Ishikawa (cell line): ENCODE data around the gene SCTR.

Experiments
- CEBPB ChIP-seq: IDR thresholded peaks from 2 replicates; pipeline ENCODE4 v1.6.1; 2012
- CREB1 ChIP-seq: IDR thresholded peaks from 2 replicates; pipeline ENCODE4 v1.6.1; 2012; ENCODE audit warnings: low read depth
- EGR1 ChIP-seq: IDR thresholded peaks from 2 replicates; pipeline ENCODE4 v1.6.1; 2012
- EP300 ChIP-seq: IDR thresholded peaks from 2 replicates; pipeline ENCODE4 v1.6.1; 2012; ENCODE audit warnings: borderline replicate concordance
- FOXM1 ChIP-seq: IDR thresholded peaks from 2 replicates; pipeline ENCODE4 v1.6.1; 2012; ENCODE audit warnings: low read depth, borderline replicate concordance
- MAX ChIP-seq: IDR thresholded peaks from 2 replicates; pipeline ENCODE4 v1.6.1; 2012
- NFIC ChIP-seq: IDR thresholded peaks from 2 replicates; pipeline ENCODE4 v1.6.1; 2012
- RAD21 ChIP-seq: IDR thresholded peaks from 2 replicates; pipeline ENCODE4 v1.6.1; 2012; ENCODE audit warnings: low read depth
- REST ChIP-seq: IDR thresholded peaks from 2 replicates; pipeline ENCODE4 v1.6.1; 2012; ENCODE audit warnings: low read depth, mild to moderate bottlenecking
- TAF1 ChIP-seq: IDR thresholded peaks from 2 replicates; pipeline ENCODE4 v1.6.1; 2012; ENCODE audit warnings: low read depth, mild to moderate bottlenecking
- TCF12 ChIP-seq: IDR thresholded peaks from 2 replicates; pipeline ENCODE4 v1.6.1; 2012; ENCODE audit warnings: low read depth
- TEAD4 ChIP-seq: IDR thresholded peaks from 2 replicates; pipeline ENCODE4 v1.6.1; 2012
- USF1 ChIP-seq: IDR thresholded peaks from 2 replicates; pipeline ENCODE4 v1.6.1; 2012
- YY1 ChIP-seq: IDR thresholded peaks from 2 replicates; pipeline ENCODE4 v1.6.1; 2012; ENCODE audit warnings: low read depth
- ZBTB7A ChIP-seq: IDR thresholded peaks from 2 replicates; pipeline ENCODE4 v1.6.1; 2012; ENCODE audit warnings: low read depth

The SCTR gene

DNA sequence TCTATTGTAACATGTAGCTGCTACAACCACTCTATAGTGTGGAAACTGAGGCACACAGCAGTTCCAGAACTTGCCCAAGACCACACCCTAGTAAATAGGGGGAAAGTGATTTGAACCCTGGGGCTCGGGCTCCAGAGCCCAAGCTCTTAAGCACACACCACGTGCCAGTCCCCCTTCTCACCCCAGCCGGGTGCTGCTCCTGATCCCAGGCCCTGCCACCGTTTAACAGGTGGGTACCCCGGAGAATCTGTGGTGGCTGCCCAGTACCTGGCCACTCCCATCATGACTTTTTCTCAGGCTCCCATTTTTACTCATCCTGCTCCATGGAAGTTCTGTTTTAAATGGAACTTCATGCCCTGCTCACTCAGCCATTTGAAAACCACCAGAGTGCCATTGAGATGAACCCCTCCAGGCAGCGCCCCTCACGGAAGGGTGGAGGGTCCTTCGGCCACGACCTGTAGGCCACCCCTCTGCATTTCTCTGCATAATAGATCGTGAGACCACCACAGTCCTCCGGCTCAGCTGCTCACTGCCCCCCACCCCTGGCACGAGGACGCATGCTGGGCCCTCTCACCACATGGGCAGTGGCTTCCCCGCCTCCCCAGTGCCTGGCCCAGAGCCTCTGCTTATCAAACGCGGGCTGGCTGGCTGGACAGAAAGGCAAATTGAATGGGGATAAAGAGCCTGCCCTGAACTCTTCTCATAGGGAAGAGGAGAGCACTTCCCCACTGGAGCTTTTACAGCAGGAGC lies 50.5 kb downstream of the SCTR start:
- TF ChIP-seq CREB1: no peak
- TF ChIP-seq NFIC: no peak

DNA sequence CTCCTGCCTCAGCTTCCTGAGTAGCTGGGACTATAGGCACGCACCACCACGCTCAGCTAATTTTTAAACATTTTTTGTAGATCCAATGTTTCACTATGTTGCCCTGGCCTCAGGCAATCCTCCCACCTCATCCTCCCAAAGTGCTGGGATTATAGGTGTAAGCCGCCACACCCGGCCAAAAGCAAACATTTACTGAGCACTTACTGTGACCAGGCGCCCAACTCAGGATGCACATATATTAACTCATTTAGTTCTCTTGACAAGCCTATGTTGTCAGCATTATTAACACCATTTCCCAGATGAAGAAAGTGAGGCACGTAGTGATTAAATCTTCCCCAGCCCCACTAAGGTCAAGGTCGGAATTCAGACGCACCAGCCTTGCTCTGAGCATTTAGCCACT lies 51.5 kb downstream of the SCTR start:
- no peak for TF ChIP-seq REST
- no peak for TF ChIP-seq TEAD4
- TF ChIP-seq YY1: no peak
- no peak for TF ChIP-seq RAD21
- no peak for TF ChIP-seq TCF12
- no peak for TF ChIP-seq ZBTB7A
- TF ChIP-seq CREB1: no peak
- no peak for TF ChIP-seq FOXM1
- TF ChIP-seq EGR1: no peak
- TF ChIP-seq MAX: no peak

- TF ChIP-seq MAX (no peak), REST (no peak), RAD21 (no peak), CEBPB (no peak), USF1 (no peak), EP300 (no peak), YY1 (no peak), NFIC (0 out of 2 replicates have a peak, but pooled peaks have one; percentile 13)
Measured at GRCh38 chr2:119469661-119470297, 54.5 kb downstream of the SCTR start.

DNA sequence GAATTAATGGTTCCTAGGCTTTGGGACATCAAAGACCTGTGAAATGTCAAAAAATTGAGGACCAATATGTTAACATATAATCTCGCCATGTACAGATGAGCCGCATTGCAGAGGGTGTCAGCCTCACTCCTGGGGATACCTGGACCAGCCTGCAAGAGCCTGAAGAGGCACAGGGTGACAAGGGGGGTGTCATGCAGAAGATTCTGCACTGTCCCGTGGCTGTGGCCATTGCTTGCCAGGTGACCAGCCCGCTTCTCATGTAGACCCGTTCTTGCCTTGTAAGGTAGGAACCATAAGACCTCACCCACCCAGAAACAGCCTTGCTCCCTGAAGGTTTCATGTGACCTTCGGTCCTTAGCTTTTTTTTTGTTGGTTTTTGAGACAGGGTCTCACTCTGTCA lies 55.2 kb downstream of the SCTR start:
- TF ChIP-seq REST (no peak), RAD21 (no peak), TCF12 (no peak), EGR1 (no peak), ZBTB7A (no peak), FOXM1 (no peak), CEBPB (no peak), TEAD4 (no peak), MAX (no peak), YY1 (no peak), CREB1 (no peak), TAF1 (no peak), EP300 (no peak), USF1 (no peak), NFIC (no peak)
